Stimulated activated CD4-positive, alpha-beta T cell treated with anti-CD3 and anti-CD28 coated beads, Interleukin-15, amount 100 ng/mL, for 1 hour (primary cell): Measurements from ENCODE around the gene BSN.

Source experiments
- DNase-seq, 2 donors: peaks; one replicate each; pipeline ENCODE4 v3.0.0-alpha.2; 2020; ENCODE audit warnings: low read depth in 1 of 2, low spot score in 1 of 2

BSN gene

DNA sequence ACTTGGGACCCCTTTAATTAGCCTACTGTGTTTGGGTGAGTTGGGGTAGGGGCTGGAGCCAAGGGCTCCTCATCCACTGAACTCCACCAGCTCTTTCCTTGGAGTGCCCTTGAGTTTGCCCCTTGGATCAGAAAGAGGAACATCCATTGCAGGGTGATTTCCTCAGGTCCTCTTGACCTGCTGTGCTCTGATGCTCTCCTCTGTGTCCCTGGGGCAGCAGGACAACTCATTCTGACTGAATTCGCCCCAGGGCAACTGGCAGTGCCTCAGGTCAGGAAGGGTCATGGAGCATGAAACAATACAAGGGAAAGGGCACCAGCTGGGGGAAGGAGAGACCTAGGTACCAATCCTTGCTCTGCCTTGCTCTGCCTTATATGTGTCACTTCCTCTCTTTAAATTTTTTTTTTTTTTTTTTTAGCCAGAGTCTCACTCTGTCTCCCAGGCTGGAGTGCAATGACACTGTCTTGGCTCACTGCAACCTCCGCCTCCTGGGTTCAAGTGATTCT is 47.8 kb downstream of the BSN start:
- DNase-seq, result no peak

GRCh38 chr3:49602877-49603411 is 48.7 kb downstream of the BSN start:
- DNase-seq, result peak; percentile 17 to 29

- DNase-seq, result no peak
Measured at GRCh38 chr3:49606427-49606826, 52.1 kb downstream of the BSN start.

- DNase-seq, result no peak
Measured at GRCh38 chr3:49607105-49607591, 52.9 kb downstream of the BSN start.

DNA sequence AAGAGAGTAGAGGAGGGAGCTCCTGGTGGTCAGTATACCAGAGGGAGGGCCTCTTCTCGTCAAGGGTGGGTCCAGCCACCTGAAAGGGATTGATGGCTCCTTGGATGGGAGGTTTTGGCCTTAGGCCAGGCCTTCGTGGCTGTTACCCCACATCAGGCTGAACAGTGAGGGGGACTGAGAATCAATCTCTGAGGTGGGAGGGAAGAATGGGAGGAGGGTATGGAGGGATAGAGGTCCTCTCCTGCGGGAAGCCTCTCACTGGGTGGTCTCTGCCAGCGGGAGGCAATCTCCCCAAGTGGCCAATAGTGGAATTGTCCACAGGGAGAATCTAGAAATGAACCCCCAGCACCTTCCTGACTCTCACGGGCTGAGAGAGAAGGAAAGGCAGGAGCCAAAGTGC is 53.5 kb downstream of the BSN start:
- no peak for DNase-seq

DNA sequence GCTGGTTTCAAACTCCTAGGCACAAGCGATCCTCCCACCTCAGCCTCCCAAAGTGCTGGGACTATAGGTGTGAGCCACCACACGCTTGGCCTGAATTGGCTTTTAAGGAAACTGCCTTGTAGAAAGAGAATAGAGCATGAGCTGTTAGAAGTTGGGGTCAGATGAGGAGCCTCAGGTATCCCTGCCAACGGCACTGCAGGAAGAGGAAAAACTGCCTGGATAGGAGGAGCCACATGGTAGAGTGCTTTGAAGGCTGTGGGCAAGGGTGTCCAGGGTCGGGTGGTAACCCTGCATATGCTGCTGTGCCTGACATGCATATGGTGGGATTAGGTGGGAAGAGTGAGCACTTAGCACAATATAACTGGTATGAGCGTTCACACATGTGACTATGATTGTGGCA is 55.0 kb downstream of the BSN start:
- DNase-seq, result no peak

DNA sequence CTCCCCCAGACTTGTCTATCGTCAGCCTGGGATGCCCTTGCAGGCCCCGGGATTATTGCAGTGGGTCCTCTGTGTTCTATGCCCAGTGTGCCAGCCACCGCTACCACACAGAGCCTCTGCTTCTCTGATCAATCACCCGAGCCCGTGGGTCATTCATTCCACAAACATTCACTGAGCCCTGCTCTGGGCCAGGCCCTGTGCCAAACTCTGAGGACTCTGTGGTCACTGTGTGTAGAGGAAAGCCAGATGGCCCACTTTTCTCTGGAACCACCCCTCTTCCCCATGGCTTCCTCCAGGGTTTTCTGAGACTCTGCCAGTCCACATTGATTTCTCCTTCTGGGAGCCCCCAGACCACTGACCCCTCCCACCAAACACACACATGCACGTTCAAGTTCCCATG is 55.5 kb downstream of the BSN start:
- no peak for DNase-seq

DNA sequence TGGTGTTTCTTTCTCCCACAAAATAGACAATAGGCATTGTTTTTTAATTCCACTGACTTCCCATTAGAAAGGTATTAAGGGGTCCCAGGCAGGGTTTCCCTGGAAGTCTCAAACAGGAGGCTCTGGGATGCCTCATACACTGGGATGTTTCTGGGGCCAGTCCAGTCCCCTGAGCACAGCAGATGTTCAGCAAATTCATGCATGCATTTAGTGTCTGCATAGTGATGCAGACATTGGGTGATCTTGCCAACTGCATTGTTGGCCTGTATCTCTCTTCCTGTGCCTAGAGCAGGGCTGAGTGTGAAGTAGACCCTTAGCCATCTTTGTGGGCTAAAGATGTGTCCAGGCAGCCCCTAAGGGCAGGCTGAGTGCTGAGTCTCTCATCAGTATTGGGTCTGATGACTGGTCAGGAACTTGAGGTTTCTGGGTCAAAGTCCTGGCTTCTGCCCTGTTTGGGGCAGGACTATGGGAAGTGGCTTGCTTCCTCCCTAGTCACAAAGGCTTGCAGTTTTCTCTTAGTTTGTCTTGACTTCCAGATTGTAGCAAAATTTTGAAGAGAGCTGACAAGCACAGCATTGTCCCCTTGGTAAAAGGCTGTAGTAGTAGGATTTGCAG is 56.5 kb downstream of the BSN start:
- DNase-seq, result no peak

GRCh38 chr3:49611291-49611690 is 57.0 kb downstream of the BSN start:
- no peak for DNase-seq

GRCh38 chr3:49611719-49612118 is 57.4 kb downstream of the BSN start:
- no peak for DNase-seq

DNA sequence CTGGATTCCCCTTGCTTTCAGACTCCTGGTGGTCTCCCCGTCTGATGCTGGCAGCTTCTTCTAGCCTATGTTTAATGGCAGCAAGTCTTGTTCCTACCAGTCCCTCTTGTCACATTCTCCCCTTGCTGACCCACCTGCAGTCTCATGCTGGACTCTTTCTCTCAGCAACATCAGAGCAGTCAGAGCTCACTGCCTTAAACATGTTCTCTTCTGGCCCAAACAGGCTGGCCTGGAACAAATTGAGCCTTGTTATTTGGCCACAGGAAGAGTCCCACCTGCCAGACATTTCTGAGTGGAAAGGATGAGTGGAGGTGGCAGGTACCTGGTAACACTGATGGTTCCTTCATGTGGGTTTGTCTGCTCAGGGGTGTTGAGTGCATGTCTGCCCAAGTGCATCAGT is 60.7 kb downstream of the BSN start:
- DNase-seq, result no peak

GRCh38 chr3:49616061-49616460 is 61.8 kb downstream of the BSN start:
- DNase-seq, result no peak

DNA sequence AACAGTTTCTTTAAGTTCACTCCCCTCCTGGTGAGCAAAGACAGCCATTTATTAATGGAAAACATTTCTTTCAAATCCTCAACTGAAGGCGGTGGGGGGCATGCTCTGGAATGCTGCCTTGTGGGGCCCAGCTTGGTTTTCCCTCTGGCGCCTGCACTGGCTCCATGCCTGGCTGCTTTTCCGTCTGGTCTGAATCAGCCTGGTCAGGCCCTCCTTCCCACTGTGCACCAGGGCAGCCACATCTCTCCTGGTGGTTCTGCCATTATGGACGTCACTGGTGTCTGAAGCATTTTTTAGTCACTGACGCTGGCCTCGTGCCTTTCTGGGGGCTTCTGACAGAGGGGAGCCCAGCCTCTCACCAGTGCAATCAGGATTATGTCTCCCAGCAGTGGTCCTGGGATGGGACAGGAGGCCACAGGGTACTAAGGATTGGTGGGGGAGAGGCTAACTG is 62.2 kb downstream of the BSN start:
- no peak for DNase-seq

DNA sequence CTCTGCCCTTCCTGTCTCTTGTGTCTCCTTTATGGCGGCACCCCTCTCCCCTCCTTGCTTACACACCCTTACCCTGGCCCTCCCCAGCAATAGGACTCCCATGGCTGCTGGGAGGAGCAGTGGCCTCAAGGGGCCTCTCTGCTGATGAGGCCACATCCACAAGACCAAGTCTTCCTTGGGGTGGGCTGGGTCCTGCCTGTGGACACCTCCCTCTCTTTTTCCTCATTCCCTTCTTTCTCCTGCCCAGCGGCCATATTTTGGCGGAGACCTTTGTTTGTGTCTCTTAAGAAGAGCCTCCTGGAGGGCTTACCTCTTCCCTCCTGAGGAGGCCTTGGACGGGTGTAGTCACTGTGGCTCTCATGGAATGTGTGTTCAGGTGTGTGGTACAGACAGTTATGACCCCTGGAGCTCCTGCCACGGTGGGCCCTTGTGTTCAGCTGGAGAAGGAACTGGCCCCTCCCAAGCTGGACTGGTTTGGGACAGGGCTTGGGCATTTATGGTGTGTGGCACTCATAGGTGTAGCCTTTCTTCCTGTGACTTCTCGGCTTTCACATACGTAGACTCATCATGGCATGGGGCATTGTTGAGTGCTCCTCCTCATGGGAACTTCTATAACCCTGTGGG is 63.2 kb downstream of the BSN start:
- DNase-seq, result no peak

DNA sequence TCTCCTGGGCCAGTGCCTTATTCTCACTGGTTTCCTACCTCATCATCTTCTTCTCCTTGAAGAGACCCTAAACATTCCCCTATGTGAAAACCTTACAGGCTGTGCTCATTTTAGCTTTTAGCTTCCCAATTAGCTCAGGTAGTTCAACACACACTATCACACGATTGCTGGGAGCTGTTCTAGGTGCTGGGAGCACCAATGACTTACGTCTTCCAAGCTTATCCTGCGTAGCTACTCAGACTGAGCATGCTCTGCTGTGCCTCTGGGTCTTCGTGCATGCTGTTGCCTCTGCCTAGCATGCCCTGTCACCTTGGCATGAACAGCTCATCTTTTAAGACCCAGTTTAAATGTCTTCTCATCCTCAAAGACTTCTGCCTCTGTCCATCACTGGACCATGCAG is 64.1 kb downstream of the BSN start:
- no peak for DNase-seq

- no peak for DNase-seq
Measured at GRCh38 chr3:49619649-49620048, 65.4 kb downstream of the BSN start.

GRCh38 chr3:49620728-49621127 is 66.5 kb downstream of the BSN start:
- DNase-seq, result no peak

DNA sequence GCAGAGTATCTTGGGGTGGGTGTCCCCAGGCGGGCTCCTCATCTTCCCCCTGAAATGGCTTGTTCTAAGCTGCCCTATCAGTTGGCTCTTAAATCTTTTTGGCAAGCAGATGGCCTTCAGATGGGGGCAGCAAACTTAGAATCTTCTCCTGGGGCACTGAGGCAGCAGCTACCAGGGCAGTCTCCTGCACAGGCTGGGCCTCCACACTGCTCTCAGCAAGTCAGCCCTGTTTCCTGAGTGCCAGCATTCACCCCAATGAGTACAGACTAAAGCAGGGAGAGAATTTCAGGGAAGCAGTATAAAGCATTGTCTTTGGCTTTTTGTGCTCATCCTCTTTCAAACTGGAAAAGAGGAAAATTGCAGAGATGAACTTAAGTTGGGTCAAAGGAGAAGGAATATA is 68.8 kb downstream of the BSN start:
- DNase-seq, result no peak

GRCh38 chr3:49625071-49625470 is 70.8 kb downstream of the BSN start:
- no peak for DNase-seq

GRCh38 chr3:49626101-49626581 is 71.9 kb downstream of the BSN start:
- no peak for DNase-seq

GRCh38 chr3:49626796-49627195 is 72.5 kb downstream of the BSN start:
- DNase-seq, result no peak

DNA sequence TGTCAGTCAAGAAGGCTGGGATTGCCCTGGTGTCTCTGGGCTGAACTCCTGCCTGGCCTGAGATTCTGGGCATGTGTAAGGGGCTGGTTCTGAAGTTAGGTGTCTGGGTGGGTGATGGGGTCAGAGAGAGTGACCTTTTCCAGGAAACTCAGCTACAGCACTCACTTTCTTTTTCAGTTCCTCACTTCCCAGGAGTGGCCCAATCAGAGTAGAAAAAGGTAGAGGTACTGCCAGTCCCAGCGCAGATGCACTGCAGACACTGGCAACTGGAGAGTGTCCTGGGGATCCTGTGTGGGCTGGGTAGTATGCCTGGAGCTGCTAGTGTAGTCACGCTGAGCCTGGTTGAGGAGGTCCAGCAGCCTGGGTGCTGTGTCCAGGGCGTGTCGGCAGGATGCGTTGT is 73.4 kb downstream of the BSN start:
- DNase-seq, result no peak
